HG03457 (cell line): ENCODE measurements around the gene DDX27.

Source experiments
- ATAC-seq: cut with Tn5 transposase; IDR thresholded peaks from one replicate; pipeline ENCODE4 v1.9.1; 2021; ENCODE audit warnings: moderate number of reproducible peaks; ENCODE audit not compliant: unreplicated experiment

The DDX27 gene

DNA sequence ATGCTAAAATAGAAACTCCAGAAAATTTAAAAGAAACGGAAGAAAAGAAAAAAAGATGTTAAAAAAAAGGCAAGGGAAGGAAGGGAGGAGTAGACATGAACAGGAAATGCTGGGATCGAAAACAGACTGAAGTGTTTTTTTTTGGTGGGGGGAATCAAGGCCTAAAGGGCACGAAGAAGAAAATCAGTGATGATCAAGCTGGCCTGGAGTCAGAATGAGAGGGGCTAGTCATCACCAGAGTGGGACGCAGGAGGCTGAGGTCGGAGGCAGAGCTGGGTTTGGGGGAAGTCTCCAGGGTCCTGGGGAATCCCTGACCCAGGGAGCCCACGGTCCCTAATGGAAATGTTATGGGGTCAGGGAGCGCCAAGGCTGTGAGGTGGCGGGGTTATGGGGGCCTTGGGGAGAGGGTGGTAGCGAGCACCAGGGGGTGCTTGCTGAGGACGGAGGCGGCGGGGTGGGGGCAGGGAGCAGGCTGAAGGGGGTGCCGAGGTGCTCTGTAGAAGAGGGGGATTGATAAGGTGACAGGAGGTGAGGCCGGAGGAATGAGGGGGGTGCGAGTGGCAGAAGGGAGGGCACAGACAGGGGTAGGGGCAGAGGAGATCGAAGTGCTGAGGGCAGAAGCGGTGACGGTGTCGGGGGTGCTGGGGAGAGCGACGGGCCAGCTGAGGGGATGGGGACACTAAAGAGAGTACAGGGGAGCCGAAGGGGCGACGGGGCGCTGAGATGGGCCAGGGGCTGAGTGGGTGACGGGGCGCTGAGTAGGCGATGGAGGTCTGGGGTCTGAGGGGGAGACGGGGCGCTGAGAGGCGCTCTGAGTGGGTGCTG is 58.0 kb downstream of the DDX27 start:
- no peak for ATAC-seq

DNA sequence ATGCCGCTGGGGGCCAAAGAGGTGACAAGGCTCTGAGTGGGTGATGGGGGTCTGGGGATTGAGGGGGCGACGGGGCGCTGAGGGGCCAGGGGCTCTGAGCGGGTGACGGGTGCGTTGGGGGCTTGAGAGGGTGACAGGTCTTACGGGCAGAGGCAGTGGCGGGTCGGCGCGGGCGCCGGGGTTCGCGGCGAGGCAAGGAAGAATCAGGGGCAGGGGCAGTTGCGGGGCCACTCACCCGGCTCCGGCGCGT is 58.5 kb downstream of the DDX27 start:
- ATAC-seq = no peak

DNA sequence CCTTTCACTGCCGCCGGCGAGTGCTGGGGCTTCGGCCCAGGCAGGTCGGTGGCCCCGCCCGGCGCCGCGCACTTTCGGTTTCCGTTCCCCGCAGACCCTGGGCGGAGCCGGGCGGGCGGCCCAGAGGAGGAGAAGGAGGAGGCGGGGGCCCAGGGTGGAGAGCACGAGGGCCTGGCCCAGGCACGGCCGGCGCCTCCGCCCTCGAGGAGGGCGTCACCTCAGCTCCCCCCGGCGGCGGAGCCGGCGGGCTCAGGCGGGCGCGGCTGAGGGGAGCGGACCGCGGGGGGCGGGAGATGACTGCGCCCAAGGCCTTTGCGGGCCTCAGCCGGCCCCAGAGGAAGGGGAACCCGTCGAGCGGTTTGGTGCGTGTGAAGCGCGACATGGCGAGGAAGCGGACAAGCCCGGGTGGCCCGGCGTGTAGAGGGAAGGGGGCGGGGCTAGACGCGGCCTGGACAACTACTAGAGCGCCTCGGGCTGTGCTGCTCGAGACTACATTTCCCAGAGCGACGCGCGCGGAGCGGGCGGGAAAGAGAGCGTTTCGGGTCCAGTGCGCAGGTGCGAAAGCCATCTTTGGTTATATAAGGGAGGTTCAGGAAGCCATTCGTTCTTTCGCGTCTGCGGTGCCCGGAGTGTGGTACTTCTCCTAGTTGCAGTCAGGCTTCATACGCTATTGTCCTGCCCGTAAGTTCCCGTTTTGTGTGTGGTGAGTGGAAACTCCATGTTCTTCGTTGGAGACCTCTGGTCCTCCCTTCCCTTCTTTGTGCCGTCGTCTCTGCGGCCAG is 59.0 kb downstream of the DDX27 start, which contains the start of gene ZNFX1:
Gene ZNFX1 (minus strand): TSS at position 22 of the 782 bp plus-strand sequence. CDS start 2,218 bp downstream, outside the sequence.
- peak; percentile 65 for ATAC-seq

DNA sequence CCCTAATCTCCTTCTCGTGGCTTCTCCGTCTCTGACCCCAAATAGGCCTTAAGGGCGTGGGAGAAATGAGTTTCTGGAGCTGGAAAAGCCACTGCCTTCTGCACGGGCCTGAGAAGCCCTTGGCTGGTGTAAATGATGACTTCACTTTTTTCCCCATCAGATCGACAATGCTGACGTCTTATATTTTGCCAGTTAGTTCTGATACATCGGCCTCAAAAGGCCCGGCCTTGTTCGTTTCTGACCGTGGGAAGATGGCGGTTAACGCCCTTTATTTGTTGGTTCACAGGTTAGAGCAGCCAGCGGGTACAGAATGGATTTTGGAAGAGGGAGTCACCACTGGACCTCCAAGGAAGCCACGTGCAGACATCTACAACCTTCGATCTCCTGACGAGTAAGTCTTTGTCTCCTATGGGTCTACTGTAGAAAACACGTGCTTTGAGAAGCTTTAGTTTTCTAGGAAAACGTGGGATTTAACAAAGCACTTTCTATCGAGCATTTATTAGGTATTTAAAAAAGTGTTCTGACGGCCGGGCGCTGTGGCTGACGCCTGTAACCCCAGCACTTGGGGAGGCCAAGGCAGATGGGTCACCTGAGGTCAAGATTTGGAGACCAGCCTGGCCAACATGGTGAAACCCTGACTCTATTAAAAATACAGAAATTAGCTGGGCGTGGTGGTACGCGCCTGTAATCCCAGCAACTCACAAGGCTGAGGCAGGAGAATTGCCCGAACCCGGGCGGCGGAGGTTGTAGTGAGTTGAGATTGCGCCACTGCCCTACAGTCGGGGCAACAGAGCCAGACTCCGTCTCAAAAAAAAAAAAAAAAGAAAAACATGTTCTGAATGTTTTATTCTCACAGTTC is 59.8 kb downstream of the DDX27 start:
- ATAC-seq = no peak

DNA sequence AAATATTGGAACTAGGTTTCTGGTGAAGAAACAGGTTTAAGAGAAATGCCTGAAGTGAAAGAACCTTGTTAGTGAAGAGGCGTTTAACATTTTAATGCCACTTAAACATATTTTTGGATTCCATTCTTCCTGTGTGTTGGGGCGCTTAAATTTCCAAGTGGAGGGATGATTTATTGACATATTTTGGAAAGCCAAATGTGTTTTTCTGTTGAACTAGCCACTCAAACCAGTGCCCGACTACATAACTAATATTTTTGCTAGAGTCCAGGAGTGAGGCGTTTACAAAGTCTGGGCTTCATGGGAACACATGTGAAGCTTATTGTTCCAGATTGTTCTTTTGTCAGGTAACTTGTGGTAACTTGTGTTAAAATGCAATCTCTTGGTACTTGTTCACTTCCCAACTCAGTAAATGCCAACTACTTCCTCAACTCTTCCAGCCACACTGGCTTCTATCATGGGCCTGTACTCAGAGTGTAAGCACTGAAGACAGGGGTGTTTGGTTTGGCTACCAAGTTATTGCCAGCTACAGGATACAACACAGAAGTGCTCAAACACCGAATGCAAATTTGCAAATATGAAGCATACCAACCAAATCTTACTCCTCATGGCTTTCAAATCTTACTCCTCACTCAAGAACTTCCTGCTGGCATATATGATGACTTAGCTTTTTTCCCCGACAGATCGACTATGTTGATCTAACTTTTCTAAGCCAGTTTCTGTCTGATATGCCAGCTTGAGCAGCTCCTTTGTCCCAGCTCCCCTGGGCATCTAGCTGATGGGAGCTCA is 60.7 kb downstream of the DDX27 start:
- no peak for ATAC-seq

DNA sequence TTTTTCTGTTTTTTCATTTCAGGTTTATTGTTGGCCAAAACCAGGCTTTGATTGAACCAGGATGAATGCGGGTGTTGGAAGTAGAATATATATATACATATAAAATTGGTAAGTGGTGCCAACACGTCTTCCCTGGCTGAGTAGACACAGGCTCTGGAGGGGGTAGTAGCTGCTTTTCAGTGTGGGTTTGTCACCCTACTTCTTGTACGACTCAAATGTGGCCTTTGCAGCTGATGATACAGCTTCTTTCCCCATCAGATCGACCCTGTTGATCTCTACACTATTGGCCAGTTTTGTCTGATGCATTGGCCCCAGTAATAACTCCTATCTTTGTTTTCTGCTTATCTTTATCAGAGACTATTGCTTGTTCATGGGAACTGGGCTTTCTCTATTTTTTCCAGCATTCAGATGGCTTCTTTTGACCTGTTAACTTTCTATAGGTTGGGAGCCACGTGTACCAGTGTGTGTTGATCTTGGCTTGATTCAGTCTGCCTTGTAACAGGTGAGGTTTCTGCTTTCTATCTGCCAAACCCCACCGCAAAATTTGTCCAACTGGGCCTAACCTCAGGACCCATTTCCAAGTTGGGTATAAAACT is 61.3 kb downstream of the DDX27 start:
- ATAC-seq = no peak

DNA sequence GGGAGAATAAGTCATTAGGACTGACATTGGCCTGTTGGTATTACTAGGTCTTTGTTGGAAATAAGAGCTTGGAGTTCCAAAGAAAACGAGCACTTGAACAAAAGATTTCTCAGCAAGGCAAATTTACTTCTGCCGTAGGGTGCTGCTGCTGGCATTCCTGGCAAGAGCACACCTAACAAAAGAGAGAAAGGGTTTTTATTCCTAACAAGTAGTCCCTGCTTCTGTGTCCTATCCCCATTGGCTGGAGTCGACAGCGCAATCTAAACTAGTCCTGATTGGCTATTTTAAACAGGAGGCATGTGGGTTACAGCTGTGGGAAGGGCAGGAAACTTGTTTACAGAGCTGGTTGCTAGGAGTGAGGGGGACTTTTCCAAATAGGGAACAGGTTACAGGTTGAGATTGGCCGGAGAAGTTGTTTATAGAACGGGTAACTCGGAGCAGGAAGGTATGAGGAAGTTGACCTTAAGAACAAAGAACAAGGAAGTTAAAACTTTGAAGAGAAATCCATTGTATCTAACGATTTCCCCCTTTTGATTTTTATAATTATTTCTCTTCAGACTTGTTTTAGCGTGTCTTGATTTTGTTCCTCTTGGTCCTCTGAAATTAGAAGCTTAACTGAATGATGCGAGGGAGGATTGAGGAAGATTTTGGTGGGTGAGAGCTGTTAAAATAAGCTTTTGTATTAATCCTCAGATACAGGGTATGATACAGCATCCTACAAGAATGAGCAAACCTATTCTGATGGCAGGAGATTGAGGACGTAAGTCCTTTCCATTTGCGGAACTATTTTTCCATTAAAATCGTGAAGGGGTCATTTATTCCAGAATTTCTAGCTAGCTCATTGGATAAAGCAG is 62.1 kb downstream of the DDX27 start:
- ATAC-seq = no peak

GRCh38 chr20:49281913-49282467 is 62.8 kb downstream of the DDX27 start:
- no peak for ATAC-seq

- no peak for ATAC-seq
Observed at GRCh38 chr20:49282584-49283171, 63.5 kb downstream of the DDX27 start.

- ATAC-seq = no peak
Observed at GRCh38 chr20:49283176-49283702, 64.0 kb downstream of the DDX27 start.

GRCh38 chr20:49283703-49284625 is 64.7 kb downstream of the DDX27 start:
- ATAC-seq = no peak

GRCh38 chr20:49284818-49285217 is 65.6 kb downstream of the DDX27 start:
- no peak for ATAC-seq

DNA sequence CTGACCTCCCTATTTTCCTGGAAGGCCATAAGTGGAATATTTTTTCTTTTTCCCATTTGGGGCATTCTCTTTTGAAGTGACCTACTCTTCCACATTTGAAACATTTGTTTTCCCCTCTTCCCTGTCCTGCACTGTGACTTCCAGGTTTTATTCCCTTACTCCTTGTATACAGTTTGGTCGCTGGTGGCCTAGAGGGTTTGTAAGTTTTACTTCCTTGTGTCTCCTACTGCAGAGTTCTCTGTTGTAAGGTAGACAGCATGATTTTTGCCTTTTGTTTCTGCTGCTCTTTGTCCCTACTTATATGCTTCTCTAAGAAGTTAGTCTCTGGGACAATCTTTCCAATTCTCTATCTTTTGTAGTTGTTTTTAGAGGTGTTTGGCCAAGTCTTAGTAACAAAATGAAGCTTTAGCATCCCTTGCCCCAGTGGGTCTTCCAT is 66.0 kb downstream of the DDX27 start:
- ATAC-seq = no peak

- no peak for ATAC-seq
Observed at GRCh38 chr20:49285813-49286494, 66.7 kb downstream of the DDX27 start.

GRCh38 chr20:49286689-49287551 is 67.7 kb downstream of the DDX27 start:
- ATAC-seq = no peak
